ENCODE measurements around the gene MAGEE2.
"Not testable (repeated sequence)": the region's sequence is repeated elsewhere in the genome, so short reads cannot be mapped to it uniquely, and the experiment has no call there.

The MAGEE2 gene, protein sequence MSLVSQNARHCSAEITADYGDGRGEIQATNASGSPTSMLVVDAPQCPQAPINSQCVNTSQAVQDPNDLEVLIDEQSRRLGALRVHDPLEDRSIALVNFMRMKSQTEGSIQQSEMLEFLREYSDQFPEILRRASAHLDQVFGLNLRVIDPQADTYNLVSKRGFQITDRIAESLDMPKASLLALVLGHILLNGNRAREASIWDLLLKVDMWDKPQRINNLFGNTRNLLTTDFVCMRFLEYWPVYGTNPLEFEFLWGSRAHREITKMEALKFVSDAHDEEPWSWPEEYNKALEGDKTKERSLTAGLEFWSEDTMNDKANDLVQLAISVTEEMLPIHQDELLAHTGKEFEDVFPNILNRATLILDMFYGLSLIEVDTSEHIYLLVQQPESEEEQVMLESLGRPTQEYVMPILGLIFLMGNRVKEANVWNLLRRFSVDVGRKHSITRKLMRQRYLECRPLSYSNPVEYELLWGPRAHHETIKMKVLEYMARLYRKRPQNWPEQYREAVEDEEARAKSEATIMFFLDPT

GRCh38 chrX:75784680-75785491 lies at the start of gene MAGEE2:
MAGEE2 (minus strand) TSS chrX:75785254; CDS start chrX:75785051, 203 bp downstream.
- DNase-seq (ENCODE audit: low spot score): no peak

DNA sequence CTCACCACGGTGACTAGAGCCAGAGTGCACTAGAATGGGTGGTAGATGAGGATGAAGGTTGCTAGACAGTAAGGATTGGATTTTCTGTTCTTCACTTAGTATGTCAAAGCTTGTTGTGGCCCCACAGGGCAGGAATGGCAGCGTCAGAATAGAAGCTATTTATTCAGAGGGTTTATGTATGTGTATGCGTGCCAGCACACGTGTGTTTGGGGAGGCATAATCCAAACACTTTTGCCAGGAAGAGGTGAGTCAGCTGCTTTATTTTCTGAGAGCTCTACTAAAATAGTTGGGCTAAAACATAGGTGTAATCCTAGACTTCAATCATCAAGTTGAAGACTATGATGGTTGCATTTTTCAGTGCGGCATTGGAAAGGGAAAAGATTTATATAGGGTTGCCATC lies 1.2 kb upstream of the MAGEE2 start:
- DNase-seq (ENCODE audit: low spot score): no peak

DNA sequence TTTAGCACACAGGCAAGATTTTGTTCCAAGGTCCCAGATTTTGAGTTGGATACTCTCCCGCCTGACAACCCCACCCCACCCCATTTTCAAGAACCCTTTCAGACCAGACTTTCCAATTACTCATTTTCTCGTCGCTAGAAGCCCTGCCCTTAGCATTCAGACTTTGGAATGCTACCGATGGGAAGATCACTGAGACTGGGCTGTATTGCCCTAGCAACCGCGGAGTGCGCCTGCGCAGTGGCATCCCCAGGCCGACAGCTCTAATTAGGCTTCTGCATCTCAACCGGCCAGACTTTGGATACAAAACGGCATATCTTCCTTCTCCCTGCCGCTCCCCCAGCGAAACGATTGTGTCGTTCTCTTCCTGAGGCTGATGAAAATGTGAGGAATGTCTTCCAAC lies 3.4 kb downstream of the MAGEE2 start:
- no peak for DNase-seq (ENCODE audit: low spot score)

GRCh38 chrX:75768063-75768462 lies 17.0 kb downstream of the MAGEE2 start:
- DNase-seq (ENCODE audit: low spot score): not testable (repeated sequence)

- no peak for DNase-seq (ENCODE audit: low spot score)
Measured at GRCh38 chrX:75748431-75748830, 36.6 kb downstream of the MAGEE2 start.

GRCh38 chrX:75746891-75747639 lies 38.0 kb downstream of the MAGEE2 start:
- peak; percentile 60 for DNase-seq (ENCODE audit: low spot score)

All from D341Med (cell line).